Ectodermal cell (in vitro differentiated cells): Measurements from ENCODE around the gene FANCF. TPM values are rescaled to one million over a fixed set of nuclear protein-coding genes. Genes with fewer than 3 reads are reported as not detected.

Experiments
- H3K27ac ChIP-seq: 2 replicates; pipeline ENCODE4 v1.7.0; 2013; ENCODE audit warnings: mild to moderate bottlenecking, low read depth, low read length; ENCODE audit not compliant: insufficient read depth, poor library complexity, severe bottlenecking
- H3K27me3 ChIP-seq: 2 replicates; pipeline ENCODE4 v1.7.0; 2013; ENCODE audit warnings: mild to moderate bottlenecking, low read length; ENCODE audit not compliant: insufficient read depth, control insufficient read depth, poor library complexity, severe bottlenecking
- H3K36me3 ChIP-seq: one replicate; pipeline ENCODE4 v1.7.0; 2013; ENCODE audit warnings: low read length; ENCODE audit not compliant: control insufficient read depth, insufficient read depth
- H3K4me1 ChIP-seq: one replicate; pipeline ENCODE4 v1.7.0; 2013; ENCODE audit warnings: low read length; ENCODE audit not compliant: control insufficient read depth, insufficient read depth
- H3K4me3 ChIP-seq: 2 replicates; pipeline ENCODE4 v1.7.0; 2013; ENCODE audit warnings: low read depth, low read length, control low read depth; ENCODE audit not compliant: insufficient read depth
- H3K9me3 ChIP-seq: 2 replicates; pipeline ENCODE4 v1.7.0; 2013; ENCODE audit warnings: mild to moderate bottlenecking, low read length, moderate library complexity; ENCODE audit not compliant: control insufficient read depth
- WGBS, 2 experiments: methylation state at CpG; one replicate each; pipeline ENCODE4 v1.1.7; 2013; ENCODE audit warnings: missing lambda C conversion rate in 2 of 2; 5-methylcytosine and 5-hydroxymethylcytosine counted together
- polyA plus RNA-seq, 4 experiments: library from polyadenylated mRNA; stranded (reverse); fragments of 50-300 nt; gene quantifications; one replicate each; pipeline ENCODE4 v1.2.3, GENCODE V29; 2013

FANCF gene, protein sequence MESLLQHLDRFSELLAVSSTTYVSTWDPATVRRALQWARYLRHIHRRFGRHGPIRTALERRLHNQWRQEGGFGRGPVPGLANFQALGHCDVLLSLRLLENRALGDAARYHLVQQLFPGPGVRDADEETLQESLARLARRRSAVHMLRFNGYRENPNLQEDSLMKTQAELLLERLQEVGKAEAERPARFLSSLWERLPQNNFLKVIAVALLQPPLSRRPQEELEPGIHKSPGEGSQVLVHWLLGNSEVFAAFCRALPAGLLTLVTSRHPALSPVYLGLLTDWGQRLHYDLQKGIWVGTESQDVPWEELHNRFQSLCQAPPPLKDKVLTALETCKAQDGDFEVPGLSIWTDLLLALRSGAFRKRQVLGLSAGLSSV
- polyA plus RNA-seq (2013, experiment 1 of 4): 20.6 TPM
- 20.6 TPM for polyA plus RNA-seq (2013, experiment 2 of 4)
- polyA plus RNA-seq (2013, experiment 3 of 4): 15.1 TPM
- 17.6 TPM for polyA plus RNA-seq (2013, experiment 4 of 4)

DNA sequence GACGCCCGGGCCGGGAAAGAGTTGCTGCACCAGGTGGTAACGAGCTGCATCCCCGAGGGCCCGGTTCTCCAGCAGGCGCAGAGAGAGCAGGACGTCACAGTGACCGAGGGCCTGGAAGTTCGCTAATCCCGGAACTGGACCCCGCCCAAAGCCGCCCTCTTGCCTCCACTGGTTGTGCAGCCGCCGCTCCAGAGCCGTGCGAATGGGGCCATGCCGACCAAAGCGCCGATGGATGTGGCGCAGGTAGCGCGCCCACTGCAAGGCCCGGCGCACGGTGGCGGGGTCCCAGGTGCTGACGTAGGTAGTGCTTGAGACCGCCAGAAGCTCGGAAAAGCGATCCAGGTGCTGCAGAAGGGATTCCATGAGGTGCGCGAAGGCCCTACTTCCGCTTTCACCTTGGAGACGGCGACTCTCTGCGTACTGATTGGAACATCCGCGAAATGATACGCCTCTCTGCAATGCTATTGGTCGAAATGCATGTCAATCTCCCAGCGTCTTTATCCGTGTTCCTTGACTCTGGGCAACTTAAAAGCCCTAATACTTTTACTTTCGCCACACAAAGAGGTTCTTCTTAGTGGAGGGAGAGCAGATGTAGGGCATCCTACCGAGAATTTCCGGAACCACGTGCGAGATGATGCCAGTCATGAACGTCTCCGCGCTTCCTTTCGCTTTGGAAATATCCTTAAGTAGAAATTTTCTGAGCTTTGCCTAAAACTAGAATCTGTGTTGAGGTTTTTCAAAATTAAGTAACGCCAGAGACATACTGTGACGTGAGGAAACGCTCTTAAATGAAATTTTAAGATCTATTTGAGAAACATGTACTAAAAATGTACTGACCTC, at the start of gene FANCF:
TSS of gene FANCF (minus strand) at position 376 of the 840 bp plus-strand sequence. CDS start at position 363, 13 bp downstream.
- H3K4me1 ChIP-seq: no peaks in the 10 kb centered on the region
- peak within 1 kb of the TSS; percentile 94 for H3K27ac ChIP-seq
- no peaks in the 10 kb centered on the region for H3K9me3 ChIP-seq
- H3K36me3 ChIP-seq: no peaks in the 10 kb centered on the region
- peak within 1 kb of the TSS; percentile 90 for H3K4me3 ChIP-seq
- 4 to 7% methylated on average over 55 of the region's 55 CpGs for WGBS, 2 experiments
- no peaks in the 10 kb centered on the region for H3K27me3 ChIP-seq

DNA sequence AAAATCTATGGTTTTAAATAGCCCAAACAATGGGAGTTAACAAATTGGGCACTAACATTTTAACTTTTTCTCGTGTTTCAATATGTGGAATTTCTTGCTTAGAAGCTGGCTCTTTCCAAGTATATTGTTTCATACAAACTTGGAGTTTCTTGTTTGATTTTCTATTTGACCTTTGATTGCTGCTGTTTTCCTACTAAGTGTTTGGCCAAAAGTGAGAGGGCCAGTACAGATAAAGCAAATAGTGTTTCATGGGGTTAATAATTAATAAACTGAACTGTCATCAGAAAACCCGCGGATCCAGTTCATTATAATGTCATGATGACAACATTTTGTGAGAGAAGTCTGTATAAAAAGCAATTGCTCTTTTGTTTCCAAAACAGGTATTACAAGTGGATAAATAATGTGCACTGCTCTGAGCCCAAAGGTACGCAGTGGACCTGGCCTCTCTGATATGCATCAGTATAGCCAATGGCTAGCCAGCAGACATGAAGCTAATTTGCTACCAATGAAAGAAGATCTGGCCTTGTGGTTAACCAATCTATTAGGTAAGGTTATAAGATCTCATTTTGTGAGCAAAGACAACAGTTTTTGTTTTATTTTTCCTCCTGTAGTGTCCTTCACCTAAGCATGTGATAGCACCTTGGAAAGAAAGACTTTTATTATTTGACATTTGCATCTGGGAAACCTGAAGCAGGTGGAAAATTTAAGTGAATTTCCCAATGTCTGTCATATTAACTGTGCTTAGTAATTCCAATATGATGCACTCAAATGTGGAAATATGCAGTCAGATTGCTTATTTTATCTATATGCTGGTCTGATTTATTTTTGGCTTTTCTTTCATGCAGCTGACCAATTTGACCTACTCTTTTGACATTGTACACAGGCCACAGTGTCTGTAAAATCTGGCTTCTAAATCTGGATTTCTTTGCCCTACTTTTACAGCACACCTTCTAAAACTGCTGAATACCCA, 49.1 kb upstream of the FANCF start:
- WGBS, 2 experiments: 95 to 97% methylated on average over 4 of the region's 4 CpGs
- H3K9me3 ChIP-seq: no peaks in the 10 kb centered on the region
- H3K4me3 ChIP-seq: no peak overlapping the region
- no peak overlapping the region for H3K27ac ChIP-seq
- no peaks in the 10 kb centered on the region for H3K4me1 ChIP-seq
- H3K27me3 ChIP-seq: no peaks in the 10 kb centered on the region
- H3K36me3 ChIP-seq: no peaks in the 10 kb centered on the region

DNA sequence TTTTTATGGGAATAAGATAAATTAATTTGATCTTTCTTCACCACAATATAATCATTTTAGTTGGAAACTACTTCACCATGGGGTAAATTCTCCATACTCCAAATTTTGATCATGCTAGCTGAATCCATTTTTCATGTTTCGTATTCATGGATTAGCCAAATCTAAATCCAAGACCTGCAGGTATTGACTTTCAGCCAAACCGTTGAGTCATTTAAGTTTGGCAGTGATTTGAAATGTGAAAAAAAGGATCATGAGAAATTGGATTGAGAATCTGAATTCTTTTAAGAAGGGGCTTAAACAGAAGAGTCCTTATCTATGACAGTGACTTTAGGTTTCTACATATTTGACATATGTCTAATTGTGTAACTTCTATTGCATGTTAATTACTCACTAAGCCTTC, 46.1 kb upstream of the FANCF start:
- Histone ChIP-seq H3K9me3 (no peaks in the 10 kb centered on the region), H3K4me3 (no peak overlapping the region), H3K27me3 (peaks cover 5% of the 10 kb centered on the region), H3K27ac (no peak overlapping the region), H3K36me3 (no peaks in the 10 kb centered on the region), H3K4me1 (peaks cover 5% of the 10 kb centered on the region)
- 94 to 97% methylated on average over 2 of the region's 2 CpGs for WGBS, 2 experiments

DNA sequence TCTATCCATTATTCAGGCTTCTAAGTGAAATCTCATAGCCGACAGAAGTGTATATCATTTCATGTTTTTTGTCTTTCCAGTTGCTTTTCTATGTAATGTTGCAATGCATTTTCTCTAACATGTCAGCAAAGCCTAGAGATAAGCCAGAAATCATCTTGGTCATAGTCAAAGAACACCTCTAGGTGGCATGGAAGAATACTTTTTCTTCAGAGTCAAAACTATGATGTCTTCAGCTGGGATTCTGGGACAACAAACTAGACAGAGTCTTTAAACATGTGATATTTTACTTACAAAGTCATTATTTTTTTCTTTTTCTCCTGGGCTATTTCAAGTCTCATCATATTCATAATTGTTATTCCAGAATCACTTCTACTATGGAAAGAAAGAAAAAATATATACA, 45.2 kb upstream of the FANCF start:
- Histone ChIP-seq H3K36me3 (no peaks in the 10 kb centered on the region), H3K27me3 (peaks cover 14% of the 10 kb centered on the region), H3K4me3 (no peak overlapping the region), H3K4me1 (peaks cover 5% of the 10 kb centered on the region), H3K27ac (no peak overlapping the region), H3K9me3 (no peaks in the 10 kb centered on the region)
- WGBS, 2 experiments: 75 to 82% methylated on average over 1 of the region's 1 CpG

DNA sequence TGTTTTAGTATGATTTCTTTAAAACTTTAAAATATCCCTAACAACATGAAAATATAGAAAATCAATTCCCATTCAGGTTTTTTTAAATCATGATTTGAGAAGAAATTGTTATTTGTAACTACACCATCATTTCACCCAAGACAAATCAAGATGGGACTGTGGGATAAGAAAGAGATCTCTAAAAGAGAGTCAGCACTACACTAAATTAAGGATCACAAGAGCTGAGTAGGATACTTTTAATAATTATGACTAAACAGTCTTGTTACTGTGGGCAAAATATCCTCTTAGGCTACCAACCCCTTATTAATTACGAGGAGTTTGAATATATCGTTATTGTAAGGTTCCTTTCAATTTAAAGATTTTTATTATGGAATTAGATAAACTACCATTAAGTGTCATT, 43.7 kb upstream of the FANCF start:
- Histone ChIP-seq H3K27me3 (peaks cover 18% of the 10 kb centered on the region), H3K27ac (no peak overlapping the region), H3K36me3 (no peaks in the 10 kb centered on the region), H3K9me3 (no peaks in the 10 kb centered on the region), H3K4me1 (peaks cover 5% of the 10 kb centered on the region), H3K4me3 (no peak overlapping the region)
- 100% methylated on average over 2 of the region's 2 CpGs; no CpG with 5 or more reads in 1 of the 2 experiments for WGBS, 2 experiments

DNA sequence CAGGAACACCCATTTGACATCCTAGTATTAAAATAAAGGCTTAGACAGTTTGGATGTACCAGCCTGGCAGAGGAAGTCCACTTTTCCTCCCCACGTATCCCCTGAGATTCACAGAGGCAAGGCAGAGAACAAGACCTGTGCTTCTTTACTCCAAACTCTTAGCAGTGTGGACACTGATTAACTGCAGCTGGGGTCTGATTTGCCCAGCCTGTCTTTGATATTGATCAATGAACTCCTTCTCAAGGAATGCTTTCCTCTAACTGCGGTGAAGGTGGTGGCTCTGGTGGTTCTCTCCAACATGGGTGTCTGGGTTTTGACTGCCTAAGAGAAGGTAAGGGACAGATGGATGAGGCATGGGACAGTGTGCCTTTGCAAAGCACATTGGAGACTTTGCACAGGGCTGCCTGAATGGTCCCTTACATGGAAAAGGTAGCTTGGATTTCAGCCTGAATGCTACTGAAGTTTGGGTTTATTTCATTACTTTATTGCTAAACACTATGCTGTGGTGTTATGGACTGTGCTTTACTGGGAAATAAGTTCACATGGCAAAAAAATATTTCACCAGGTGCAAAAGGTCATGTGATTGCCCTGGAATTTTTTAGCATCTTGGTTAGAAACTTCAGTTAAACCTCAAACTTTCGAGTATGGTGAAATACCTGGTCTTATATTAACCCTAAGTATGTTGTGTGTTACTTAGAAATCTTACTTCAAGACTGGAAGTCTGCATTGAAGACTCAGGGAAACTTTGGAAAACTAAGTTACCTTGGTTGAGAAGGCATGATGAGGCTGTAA, 42.6 kb upstream of the FANCF start:
- Histone ChIP-seq H3K4me1 (peaks cover 5% of the 10 kb centered on the region), H3K9me3 (no peaks in the 10 kb centered on the region), H3K27me3 (peaks cover 18% of the 10 kb centered on the region), H3K4me3 (no peak overlapping the region), H3K36me3 (no peaks in the 10 kb centered on the region), H3K27ac (no peak overlapping the region)
- 86 to 92% methylated on average over 3 of the region's 3 CpGs for WGBS, 2 experiments

DNA sequence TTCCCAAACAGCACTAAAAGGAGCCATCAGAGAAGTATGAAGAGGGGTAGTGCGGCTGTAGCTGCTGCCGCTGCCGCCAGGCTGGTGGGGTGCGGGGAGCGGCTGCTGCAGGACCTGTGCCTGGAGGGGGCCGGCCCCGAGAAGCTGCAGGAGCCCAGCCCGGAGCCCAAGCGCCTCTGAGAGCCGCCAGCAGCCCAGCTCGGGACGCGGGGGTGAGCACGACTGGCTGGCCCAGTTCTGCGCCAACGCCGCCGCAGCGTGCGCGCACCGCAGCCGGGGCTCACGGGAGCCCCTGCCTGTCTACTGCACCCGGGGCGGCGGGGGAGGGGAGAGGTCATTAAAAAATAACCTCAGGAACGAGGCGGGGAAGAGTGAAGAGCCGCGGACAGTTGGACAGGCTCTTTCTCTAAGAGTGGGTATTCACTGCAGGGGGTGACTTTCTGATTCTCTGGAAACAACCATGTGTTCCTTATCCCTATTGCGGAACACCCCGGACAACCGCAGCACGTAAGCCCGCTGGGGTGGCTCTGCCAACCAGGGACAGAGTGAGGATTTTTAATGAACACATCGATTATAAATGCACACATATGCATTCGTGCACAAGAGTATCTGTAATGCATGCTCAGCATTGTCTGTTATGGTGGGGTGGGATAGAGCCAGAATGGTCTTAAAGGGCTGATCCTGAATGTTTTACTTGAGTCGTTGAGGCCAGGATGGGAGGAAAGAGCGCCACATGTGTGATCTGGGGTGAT, 41.2 kb upstream of the FANCF start:
- Histone ChIP-seq H3K9me3 (no peaks in the 10 kb centered on the region), H3K27ac (no peak overlapping the region), H3K36me3 (no peaks in the 10 kb centered on the region), H3K27me3 (peaks cover 18% of the 10 kb centered on the region), H3K4me3 (peak overlapping the region; percentile 52), H3K4me1 (peaks cover 5% of the 10 kb centered on the region)
- WGBS, 2 experiments: 9 to 11% methylated on average over 40 of the region's 40 CpGs

DNA sequence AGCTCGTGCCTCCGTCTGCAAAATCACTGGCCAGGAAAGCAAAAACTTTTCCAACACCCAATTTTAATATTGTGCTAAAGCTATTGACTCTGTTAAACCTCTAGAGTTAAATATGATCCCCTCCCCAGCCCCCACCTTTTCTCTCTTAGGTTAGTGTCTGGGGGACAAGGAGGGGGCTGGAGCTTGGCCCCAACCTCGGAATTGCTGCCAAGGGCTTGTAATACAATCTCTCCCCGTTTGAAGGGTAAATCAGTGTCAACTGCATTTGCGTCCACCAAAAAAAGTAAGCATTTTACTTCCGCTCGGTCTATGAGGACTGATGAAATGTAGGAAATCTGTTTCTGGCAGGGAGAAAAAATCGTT, 40.7 kb upstream of the FANCF start, which contains the start of gene GAS2:
TSS of gene GAS2 (plus strand) at position 287 of the 363 bp plus-strand sequence. CDS start 8,259 bp downstream, outside the sequence.
- Histone ChIP-seq H3K27ac (no peak within 1 kb of the TSS), H3K27me3 (peaks cover 18% of the 10 kb centered on the region), H3K4me3 (peak within 1 kb of the TSS; percentile 52)

More for the DNA sequence above, 40.7 kb upstream of the FANCF start, which contains the start of gene GAS2:
- peaks cover 5% of the 10 kb centered on the region for H3K4me1 ChIP-seq
- WGBS, 2 experiments: 11 to 19% methylated on average over 8 of the region's 8 CpGs
- H3K9me3 ChIP-seq: no peaks in the 10 kb centered on the region
- H3K36me3 ChIP-seq: no peaks in the 10 kb centered on the region
